ENCODE data around the gene ILF3. TPM values are rescaled to one million over a fixed set of nuclear protein-coding genes. Genes with fewer than 3 reads are reported as not detected.

ILF3 gene
- polyA plus RNA-seq, 3 donors: 238 to 254 (median 244) TPM

DNA sequence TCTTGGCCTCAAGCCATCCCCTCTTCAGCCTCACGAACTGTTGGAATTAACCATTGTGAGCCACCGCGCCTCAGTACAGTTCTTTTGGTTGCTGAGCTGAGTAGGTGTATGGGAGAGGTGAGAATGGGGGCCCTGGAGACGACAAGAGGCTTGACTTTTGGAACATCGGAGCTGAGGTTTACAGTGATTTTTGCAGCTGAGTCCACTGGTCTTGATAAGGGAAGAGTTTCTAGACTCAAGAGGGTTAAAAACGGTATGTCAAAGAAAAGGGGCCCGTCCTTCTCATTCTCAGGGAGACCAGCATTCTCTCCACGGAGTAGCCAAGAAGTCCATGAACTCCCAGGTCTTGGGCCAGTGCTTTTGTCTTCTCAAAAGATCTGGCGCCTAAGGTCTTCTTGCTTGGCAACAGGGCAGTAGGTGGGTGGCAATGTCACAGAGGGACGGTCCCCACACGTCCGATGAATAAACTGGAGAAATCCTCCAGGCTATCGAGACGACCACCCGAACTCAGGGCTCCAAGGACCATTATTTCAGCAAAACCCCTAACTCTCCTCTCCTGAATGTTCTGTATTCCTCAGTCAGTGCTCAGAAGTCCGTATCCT, 40.7 kb downstream of the ILF3 start:
- DNase-seq (ENCODE audit: low read depth in 3 of 3, low spot score in 2 of 3): no peak

- peak; percentile 73 to 89 (median 82) for DNase-seq (ENCODE audit: low read depth in 3 of 3, low spot score in 2 of 3)
These were observed 41.6 kb downstream of the ILF3 start for GRCh38 chr19:10695401-10696398.

GRCh38 chr19:10699650-10700335, 45.6 kb downstream of the ILF3 start:
- no peak for DNase-seq (ENCODE audit: low read depth in 3 of 3, low spot score in 2 of 3)

DNA sequence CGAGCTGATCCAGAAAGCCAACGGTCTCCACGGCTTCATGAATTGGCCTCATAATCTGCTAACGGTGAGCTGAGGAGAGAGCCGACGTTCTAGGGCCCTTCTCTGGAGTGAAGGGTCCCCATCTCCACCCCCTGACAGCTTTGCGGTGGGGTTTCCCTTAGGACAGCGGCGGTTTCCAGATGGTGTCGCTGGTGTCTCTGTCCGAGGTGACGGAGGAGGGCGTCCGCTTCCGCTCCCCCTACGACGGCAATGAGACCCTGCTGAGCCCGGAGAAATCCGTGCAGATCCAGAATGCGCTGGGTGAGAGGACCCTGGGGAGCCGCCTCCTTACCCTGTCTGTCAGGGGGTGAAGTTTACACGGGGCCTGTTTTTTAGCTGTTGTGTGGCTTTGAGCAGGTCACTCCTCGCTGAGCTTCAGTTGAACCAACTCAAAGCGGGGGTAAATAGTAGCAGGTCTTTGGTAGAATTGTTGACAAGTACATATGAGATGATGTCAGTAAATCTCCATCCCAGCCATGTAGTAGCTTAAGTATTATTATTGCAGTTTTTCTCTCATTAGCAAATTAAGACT, 47.9 kb downstream of the ILF3 start:
- DNase-seq (ENCODE audit: low read depth in 3 of 3, low spot score in 2 of 3): no peak

DNA sequence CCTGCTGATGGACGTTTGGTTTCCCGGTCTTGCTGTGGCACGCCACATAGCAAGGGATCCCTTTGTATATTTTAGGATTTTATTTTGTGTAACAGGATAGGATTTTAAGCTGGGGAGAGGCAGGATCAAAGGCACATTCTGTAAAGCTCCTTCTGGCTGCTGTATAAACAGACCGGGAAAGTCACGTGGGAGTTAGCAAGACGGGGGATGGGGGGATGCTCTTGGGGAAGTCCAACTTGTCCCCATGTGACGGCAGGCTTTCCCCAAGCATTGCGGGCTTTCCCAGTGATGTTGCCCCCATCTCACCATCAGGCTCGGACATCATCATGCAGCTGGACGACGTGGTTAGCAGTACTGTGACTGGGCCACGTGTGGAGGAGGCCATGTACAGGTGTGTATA, 52.8 kb downstream of the ILF3 start:
- no peak for DNase-seq (ENCODE audit: low read depth in 3 of 3, low spot score in 2 of 3)

DNA sequence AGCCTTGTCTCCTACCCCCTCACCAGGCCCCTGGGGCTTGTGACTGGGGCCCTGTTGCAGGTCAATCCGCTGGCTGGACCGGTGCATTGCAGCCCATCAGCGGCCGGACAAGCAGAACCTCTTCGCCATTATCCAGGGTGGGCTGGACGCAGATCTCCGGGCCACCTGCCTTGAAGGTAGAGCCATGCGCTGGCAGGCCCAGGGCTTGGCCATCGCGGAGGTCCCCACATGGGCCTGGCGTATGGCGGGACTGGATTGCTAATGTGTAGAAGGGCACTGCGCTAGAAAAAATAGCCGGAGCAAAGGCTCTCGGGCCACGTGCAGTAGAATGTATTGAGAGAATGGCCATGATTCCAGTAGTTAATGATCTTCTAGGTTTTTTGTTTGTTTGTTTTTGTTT, 53.3 kb downstream of the ILF3 start:
- DNase-seq (ENCODE audit: low read depth in 3 of 3, low spot score in 2 of 3): no peak

GRCh38 chr19:10708291-10708690, 54.1 kb downstream of the ILF3 start:
- no peak for DNase-seq (ENCODE audit: low read depth in 3 of 3, low spot score in 2 of 3)

DNA sequence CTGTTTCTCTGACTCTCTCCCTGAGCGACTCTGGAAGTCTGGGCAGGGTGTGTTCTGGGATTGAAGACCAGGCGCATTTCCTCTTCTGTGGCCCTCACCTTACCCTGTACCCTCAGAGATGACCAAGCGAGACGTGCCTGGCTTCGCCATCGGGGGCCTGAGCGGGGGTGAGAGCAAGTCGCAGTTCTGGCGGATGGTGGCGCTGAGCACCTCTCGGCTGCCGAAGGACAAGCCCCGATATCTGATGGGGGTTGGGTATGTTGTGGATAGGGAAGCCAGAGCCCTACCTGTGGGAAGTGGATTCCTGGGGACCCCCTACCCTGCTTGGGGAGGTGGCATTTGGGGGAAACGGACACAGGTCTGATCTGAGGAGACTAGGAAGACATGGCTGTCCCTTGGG, 57.9 kb downstream of the ILF3 start:
- no peak for DNase-seq (ENCODE audit: low read depth in 3 of 3, low spot score in 2 of 3)

- DNase-seq (ENCODE audit: low read depth in 3 of 3, low spot score in 2 of 3): no peak
These were observed 58.6 kb downstream of the ILF3 start for GRCh38 chr19:10712754-10713153.

DNA sequence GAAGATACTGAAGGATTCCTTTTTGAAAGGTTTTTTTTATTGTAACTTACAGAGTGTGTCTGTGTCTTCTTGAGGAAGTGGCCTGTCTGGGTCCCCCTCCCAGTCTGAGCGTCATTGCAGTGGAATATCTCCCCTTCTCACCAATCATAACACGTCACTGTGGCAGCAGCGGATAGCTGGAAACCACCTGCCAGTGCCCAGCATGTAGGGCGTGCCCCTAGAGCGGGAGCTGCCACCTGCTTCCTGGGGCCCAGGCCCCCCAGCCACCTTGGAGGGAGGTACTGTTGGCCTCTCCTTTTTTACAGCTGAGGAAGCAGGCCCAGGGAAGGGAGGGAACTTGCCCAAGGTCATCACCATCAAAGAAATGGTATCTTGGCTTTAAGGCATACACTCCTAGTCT, 59.2 kb downstream of the ILF3 start:
- DNase-seq (ENCODE audit: low read depth in 3 of 3, low spot score in 2 of 3): no peak

DNA sequence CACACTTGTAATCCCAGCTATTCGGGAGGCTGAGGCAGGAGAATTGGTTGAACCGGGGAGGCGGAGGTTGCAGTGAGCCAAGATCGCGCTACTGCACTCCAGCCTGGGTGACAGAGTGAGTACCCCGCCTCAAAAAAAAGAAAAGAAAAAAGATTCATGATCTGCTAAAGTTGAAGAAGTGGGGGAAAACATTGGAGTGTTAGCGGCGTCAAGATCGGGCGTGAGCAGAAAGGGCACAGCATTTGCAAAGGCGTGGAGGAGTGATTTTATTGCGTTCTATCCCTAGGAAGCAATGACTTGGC, 62.9 kb downstream of the ILF3 start:
- DNase-seq (ENCODE audit: low read depth in 3 of 3, low spot score in 2 of 3): no peak

- DNase-seq (ENCODE audit: low read depth in 3 of 3, low spot score in 2 of 3): peak; percentile 100
These were observed 63.4 kb downstream of the ILF3 start, which contains the start of gene DNM2 for GRCh38 chr19:10717356-10718204. TSS of gene DNM2 (plus strand) at chr19:10718079. CDS start at chr19:10718243, 164 bp downstream.

DNA sequence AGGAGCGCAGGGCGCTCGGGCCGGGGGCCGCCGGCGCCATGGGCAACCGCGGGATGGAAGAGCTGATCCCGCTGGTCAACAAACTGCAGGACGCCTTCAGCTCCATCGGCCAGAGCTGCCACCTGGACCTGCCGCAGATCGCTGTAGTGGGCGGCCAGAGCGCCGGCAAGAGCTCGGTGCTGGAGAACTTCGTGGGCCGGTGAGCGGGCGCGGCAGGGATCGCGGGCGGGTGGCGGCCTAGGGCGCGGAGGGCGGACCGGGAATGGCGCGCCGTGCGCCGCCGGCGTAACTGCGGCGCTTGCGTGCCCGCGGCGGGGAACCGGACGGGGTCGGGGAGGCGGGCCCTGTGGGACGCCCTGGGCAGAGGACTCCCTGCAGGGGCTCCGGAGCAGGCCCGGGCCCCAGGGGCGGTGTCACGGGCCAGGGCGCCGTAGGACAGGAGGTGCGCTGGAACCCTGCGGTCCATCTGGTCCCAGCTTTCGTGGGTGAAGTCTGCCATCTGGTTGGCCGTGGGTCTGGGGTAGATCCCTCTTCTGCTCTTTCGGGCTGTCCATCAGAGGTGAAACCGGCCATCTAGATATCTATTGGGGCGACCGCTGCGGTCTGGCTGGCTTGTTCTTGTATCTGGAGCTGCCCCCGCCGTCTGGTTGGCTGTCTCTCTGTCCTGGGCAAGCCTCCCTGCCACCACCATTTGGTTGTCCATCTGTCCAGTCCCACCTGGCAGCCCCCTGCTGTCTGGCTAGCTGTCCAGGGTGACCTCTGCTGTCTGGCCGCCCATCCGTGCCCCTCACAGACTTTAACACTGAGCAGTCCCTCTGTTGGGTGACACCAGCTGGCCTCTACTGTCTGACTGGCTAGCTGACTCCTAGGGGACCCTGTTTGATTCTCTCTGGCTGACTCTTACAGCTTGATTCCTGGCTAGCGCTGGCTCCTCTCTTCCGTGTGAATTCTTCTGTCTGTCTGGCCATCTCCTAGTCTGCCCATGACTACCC, 64.4 kb downstream of the ILF3 start:
- no peak for DNase-seq (ENCODE audit: low read depth in 3 of 3, low spot score in 2 of 3)

- no peak for DNase-seq (ENCODE audit: low read depth in 3 of 3, low spot score in 2 of 3)
These were observed 65.4 kb downstream of the ILF3 start for GRCh38 chr19:10719466-10719961.

DNA sequence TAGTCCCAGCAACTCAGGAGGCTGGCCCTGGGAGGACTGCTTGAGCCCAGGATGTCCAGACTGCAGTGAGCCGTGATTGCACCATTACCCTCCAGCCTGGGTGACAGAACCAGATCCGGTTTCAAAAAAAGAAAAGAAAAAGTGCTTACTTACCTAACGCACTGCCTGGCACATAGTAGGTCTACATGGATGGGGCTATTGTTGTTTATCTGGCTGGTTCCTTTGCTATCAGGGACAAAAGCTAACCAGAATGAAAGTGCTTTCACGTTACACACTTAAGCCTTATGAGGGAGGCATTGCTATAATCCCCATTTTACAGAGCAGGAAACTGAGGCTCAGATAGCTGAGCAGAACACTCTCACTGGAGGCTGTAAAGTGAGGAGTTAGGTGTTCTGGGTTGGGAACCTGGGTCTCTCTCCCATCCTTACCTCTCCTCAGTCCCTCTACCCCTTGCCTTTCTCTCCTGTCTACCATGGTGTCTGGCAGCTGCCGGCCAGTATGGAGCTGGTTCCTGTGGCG, 66.5 kb downstream of the ILF3 start:
- no peak for DNase-seq (ENCODE audit: low read depth in 3 of 3, low spot score in 2 of 3)

DNA sequence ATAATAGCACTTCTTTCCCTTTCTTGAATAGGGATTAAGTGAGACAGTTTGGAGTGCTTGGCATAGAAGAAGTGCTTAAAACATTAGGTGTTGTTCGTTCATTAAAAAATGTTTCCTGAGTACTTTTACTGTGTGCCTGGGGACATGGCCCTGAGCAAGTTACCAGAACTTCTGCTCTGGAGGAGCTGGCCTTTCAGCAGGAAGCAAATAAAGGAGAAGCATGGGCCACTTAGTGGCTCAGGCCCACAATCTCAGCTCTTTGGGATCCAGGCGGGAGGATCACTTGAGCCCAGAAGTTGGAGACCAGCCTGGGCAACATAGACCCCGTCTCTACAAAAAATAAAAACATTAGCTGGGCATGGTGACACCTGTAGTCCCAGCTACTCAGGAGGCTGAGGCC, 69.4 kb downstream of the ILF3 start:
- DNase-seq (ENCODE audit: low read depth in 3 of 3, low spot score in 2 of 3): no peak

GRCh38 chr19:10724573-10725071, 70.5 kb downstream of the ILF3 start:
- DNase-seq (ENCODE audit: low read depth in 3 of 3, low spot score in 2 of 3): no peak

- DNase-seq (ENCODE audit: low read depth in 3 of 3, low spot score in 2 of 3): no peak
These were observed 71.3 kb downstream of the ILF3 start for GRCh38 chr19:10725415-10725814.

Measured in right renal cortex interstitium (tissue), 3 donors.